MCF 10A (cell line): ENCODE data around the gene RELN. TPM values are rescaled to one million over a fixed set of nuclear protein-coding genes. Genes with fewer than 3 reads are reported as not detected.

Experiments used
- BruUV-seq: library from RNA; stranded (reverse); fragments of 400-500 nt; replicated peaks from 2 replicates; lab custom pipeline; 2021; lab: Mats Ljungman, UMichigan
- CTCF ChIA-PET: fragments of 300-600 bp; sonication (Branson Sonifier 250); formaldehyde crosslinking; extraction: SDS; loops from one replicate; lab custom pipeline; 2021; ENCODE audit warnings: antibody characterized with exemption, inconsistent platforms; lab: Yijun Ruan, JAX
- POLR2A ChIA-PET: fragments of 300-600, 350-650 bp; sonication (Branson Sonifier 250); formaldehyde crosslinking; extraction: SDS; loops from one replicate; lab custom pipeline; 2020; ENCODE audit warnings: antibody characterized with exemption, inconsistent platforms; lab: Yijun Ruan, JAX
- DNase-seq: peaks from one replicate; pipeline ENCODE4 v3.0.0-alpha.2; 2018; ENCODE audit not compliant: unreplicated experiment
- H3K27ac Mint-ChIP-seq: one replicate; pipeline ENCODE4 v1.8.0; 2022; ENCODE audit warnings: mild to moderate bottlenecking, low read depth, mixed read lengths; ENCODE audit not compliant: unreplicated experiment
- H3K27me3 Mint-ChIP-seq: one replicate; pipeline ENCODE4 v1.8.0; 2022; ENCODE audit warnings: mixed read lengths; ENCODE audit not compliant: insufficient read depth, unreplicated experiment
- H3K36me3 Mint-ChIP-seq: one replicate; pipeline ENCODE4 v1.8.0; 2022; ENCODE audit warnings: mild to moderate bottlenecking, moderate library complexity, mixed read lengths; ENCODE audit not compliant: insufficient read depth, unreplicated experiment
- H3K4me1 Mint-ChIP-seq: one replicate; pipeline ENCODE4 v1.8.0; 2022; ENCODE audit warnings: mixed read lengths; ENCODE audit not compliant: insufficient read depth, unreplicated experiment
- H3K4me3 Mint-ChIP-seq: one replicate; pipeline ENCODE4 v1.8.0; 2022; ENCODE audit warnings: mild to moderate bottlenecking, moderate library complexity, mixed read lengths; ENCODE audit not compliant: unreplicated experiment
- H3K9me3 Mint-ChIP-seq: one replicate; pipeline ENCODE4 v1.8.0; 2022; ENCODE audit warnings: mixed read lengths; ENCODE audit not compliant: unreplicated experiment
- intact Hi-C: fragments of 100-400 bp; cut with micrococcal nuclease; formaldehyde crosslinking; loops from 2 replicates; pipeline ENCODE4 v1.14.1; 2022
- total RNA-seq: library from RNA; stranded (reverse); gene quantifications from 2 replicates; pipeline ENCODE4 v1.2.3, GENCODE V29; 2022
- TF ChIP-seq, protein P1 (sequence below): fragments of 200-600 bp; IDR thresholded peaks from one replicate; pipeline ENCODE4 v1.8.0; 2022; ENCODE audit warnings: antibody characterized with exemption, mild to moderate bottlenecking; ENCODE audit not compliant: unreplicated experiment

The RELN gene
- total RNA-seq, 1 experiment from 2014 or later: not detected

DNA sequence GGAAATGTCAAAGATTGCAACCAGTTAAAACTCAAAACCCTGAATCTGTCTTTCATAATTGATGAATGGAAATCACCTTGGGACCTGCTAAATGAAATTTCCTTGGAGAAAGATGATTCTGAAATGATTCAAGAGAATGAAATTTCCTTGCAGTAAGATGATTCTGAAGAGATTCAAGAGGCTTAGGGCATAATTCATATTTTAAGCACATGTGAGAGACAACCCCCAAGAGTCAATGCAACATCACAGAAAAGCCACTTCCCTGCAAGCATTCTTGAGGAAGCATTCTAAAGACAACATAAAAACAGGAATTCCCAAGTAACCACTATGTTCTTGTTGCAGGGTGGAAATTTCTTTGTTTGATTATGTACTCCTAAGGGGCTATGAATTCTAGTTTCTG, 113.7 kb downstream of the RELN start:
- Mint-ChIP-seq H3K36me3 (no peaks in the 10 kb centered on the region), H3K27me3 (peaks cover 14% of the 10 kb centered on the region), H3K4me1 (no peaks in the 10 kb centered on the region), H3K4me3 (no peak overlapping the region), H3K9me3 (no peaks in the 10 kb centered on the region), H3K27ac (no peak overlapping the region)
- CTCF ChIA-PET: no interaction called here
- TF ChIP-seq, protein P1, sequence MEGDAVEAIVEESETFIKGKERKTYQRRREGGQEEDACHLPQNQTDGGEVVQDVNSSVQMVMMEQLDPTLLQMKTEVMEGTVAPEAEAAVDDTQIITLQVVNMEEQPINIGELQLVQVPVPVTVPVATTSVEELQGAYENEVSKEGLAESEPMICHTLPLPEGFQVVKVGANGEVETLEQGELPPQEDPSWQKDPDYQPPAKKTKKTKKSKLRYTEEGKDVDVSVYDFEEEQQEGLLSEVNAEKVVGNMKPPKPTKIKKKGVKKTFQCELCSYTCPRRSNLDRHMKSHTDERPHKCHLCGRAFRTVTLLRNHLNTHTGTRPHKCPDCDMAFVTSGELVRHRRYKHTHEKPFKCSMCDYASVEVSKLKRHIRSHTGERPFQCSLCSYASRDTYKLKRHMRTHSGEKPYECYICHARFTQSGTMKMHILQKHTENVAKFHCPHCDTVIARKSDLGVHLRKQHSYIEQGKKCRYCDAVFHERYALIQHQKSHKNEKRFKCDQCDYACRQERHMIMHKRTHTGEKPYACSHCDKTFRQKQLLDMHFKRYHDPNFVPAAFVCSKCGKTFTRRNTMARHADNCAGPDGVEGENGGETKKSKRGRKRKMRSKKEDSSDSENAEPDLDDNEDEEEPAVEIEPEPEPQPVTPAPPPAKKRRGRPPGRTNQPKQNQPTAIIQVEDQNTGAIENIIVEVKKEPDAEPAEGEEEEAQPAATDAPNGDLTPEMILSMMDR: no peak
- no peak for DNase-seq
- intact Hi-C loops: no loop called here
- no TSS peak for BruUV-seq
- POLR2A ChIA-PET: no interaction called here

DNA sequence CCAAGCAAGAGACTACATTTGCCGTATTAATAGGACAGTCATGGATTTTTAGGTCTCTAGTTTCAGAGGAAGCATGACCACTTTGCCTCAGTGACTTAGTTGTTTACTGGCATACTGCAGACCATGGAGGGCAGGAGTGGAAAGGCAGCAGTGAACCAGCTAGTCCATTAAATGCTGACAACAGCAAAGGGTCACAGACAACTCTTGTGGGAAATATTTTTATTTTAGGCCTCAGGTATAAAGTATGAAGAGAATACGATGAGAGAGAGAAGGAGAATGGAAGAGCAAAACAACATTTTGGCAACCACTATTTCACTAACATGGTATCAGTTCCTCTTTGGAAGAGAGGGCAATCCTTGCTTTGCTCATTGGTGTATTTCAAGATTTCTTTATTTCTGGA, 118.0 kb downstream of the RELN start:
- H3K27me3 Mint-ChIP-seq: peaks cover 38% of the 10 kb centered on the region
- intact Hi-C loops: no loop called here
- H3K36me3 Mint-ChIP-seq: no peaks in the 10 kb centered on the region
- BruUV-seq: no TSS peak
- TF ChIP-seq, protein P1: no peak
- ChIA-PET CTCF (no interaction called here), POLR2A (no interaction called here)
- H3K9me3 Mint-ChIP-seq: no peaks in the 10 kb centered on the region
- DNase-seq: no peak
- no peak overlapping the region for H3K27ac Mint-ChIP-seq
- H3K4me1 Mint-ChIP-seq: no peaks in the 10 kb centered on the region
- H3K4me3 Mint-ChIP-seq: no peak overlapping the region

DNA sequence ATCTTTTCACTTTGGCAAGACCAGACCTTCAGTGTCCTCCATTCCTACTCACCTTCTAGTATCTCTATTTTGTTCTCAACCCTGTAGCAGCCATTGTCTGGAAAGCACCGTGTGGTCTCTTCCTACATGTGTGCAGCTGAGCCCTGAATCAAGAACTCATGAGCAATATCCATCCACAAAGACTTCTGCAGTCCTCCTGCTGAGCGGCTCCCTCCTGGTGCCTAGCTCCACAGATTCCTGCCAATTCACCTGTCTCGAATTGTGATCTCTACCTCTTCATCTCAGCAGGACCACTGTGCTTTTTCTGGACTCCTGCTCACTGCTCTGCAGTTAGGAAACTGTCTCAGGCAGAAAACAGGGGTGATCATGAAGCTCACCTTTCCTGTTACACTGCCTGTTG, 118.8 kb downstream of the RELN start:
- TF ChIP-seq, protein P1: no peak
- DNase-seq: no peak
- no TSS peak for BruUV-seq
- Mint-ChIP-seq H3K4me1 (no peaks in the 10 kb centered on the region), H3K27ac (no peak overlapping the region), H3K27me3 (peaks cover 38% of the 10 kb centered on the region), H3K4me3 (no peak overlapping the region), H3K9me3 (no peaks in the 10 kb centered on the region), H3K36me3 (no peaks in the 10 kb centered on the region)
- ChIA-PET CTCF (interaction anchor here (0.8 kb wide), 1 partner anchor 795 kb away, joined by 3 read pairs; no protein-coding TSS in a partner anchor), POLR2A (no interaction called here)
- intact Hi-C loops: no loop called here

DNA sequence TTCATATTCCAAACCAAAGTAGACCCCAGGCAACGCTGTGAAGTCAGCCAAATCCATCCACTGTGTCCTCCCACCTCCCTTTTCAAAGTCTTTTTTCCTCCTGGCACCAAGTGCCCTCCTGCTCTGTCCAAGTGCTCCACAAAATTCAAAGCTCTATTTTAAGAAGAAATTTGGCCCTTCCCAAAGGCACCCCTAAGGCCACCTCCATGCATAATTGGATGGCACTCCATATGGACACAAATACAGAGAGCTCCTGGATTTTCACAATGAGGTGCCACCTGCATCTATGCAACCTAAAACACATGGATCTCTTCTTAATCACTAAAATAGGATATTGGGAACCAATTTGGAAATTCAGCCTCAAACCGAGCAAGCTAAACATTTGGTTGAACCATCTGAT, 121.6 kb downstream of the RELN start:
- Mint-ChIP-seq H3K4me3 (no peak overlapping the region), H3K36me3 (no peaks in the 10 kb centered on the region), H3K27me3 (peaks cover 50% of the 10 kb centered on the region), H3K4me1 (no peaks in the 10 kb centered on the region), H3K9me3 (no peaks in the 10 kb centered on the region), H3K27ac (no peak overlapping the region)
- intact Hi-C loops: no loop called here
- no TSS peak for BruUV-seq
- CTCF ChIA-PET: no interaction called here
- TF ChIP-seq, protein P1: no peak
- no peak for DNase-seq
- POLR2A ChIA-PET: interaction anchor here (0.7 kb wide), 1 partner anchor 748 kb away, joined by 3 read pairs; no protein-coding TSS in a partner anchor
